Measurements from ENCODE around the gene CTNNBL1.

Gene CTNNBL1

DNA sequence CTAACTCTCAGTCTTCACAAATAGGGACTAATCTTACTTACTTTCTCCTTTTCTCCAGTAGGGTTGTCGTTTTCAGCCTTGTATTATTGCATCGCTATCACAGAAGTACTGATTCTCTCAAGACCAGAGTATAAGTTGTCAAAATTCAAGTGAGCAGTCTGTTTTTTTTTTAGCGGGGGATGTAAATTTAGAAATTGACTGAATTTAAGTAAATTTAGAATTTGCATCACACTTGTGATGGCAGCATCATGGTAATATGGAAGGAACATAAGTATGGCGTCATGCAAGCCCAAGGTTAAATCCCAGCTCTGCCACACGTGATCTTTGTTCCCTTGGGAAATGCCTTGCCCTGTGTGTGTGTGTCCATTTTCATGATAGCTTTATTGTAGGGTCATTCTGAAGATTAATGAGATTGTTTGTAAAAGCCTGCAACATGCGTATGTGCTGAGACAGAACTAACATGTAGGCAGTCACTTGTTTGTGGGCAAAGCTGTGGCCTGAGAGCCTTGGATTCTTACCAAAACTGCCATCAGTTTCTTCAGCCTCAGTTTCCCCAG, 156.3 kb downstream of the CTNNBL1 start:
- Histone ChIP-seq H3K14ac (ENCODE audit: low read length) (no peak overlapping the region), H3K23ac (ENCODE audit: low read length) (no peak overlapping the region), H2BK120ac (ENCODE audit: insufficient read depth, low read length, poor library complexity) (no peak overlapping the region), H2BK12ac (ENCODE audit: low read length) (no peak overlapping the region), H3K27ac (ENCODE audit: low read depth, low read length) (no peak overlapping the region), H3K4ac (ENCODE audit: low read depth, low read length) (no peak overlapping the region), H3K36me3 (ENCODE audit: control insufficient read depth in 1 of 2, insufficient read depth in 2 of 2, low read length in 2 of 2) (peaks cover 3 to 15% of the 10 kb centered on the region in 2 experiments), H3K4me2 (ENCODE audit: low read length) (no peak overlapping the region), H3K27me3 (ENCODE audit: insufficient read depth, low read length) (no peaks in the 10 kb centered on the region), H3K4me1 (ENCODE audit: control insufficient read depth in 1 of 2, insufficient read depth in 2 of 2, low read length in 2 of 2) (peaks cover 5 to 7% of the 10 kb centered on the region in 2 experiments), H2AFZ (ENCODE audit: insufficient read depth, low read length, poor library complexity) (no peak overlapping the region), H3K9ac (ENCODE audit: low read length) (no peak overlapping the region), H3K18ac (ENCODE audit: low read length) (no peak overlapping the region), H4K8ac (ENCODE audit: low read depth, low read length) (no peak overlapping the region), H3K9me3 (ENCODE audit: insufficient read depth, low read depth, low read length) (peaks cover 1% of the 10 kb centered on the region), H4K91ac (ENCODE audit: low read depth, low read length) (no peak overlapping the region), H2BK5ac (ENCODE audit: low read depth, low read length, poor library complexity) (no peak overlapping the region), H3K79me2 (ENCODE audit: control insufficient read depth, insufficient read depth, low read length, poor library complexity) (no peaks in the 10 kb centered on the region), H2AK5ac (ENCODE audit: low read length) (no peak overlapping the region), H4K12ac (ENCODE audit: low read depth, low read length) (no peak overlapping the region), H3K79me1 (ENCODE audit: low read length) (no peaks in the 10 kb centered on the region), H3K4me3 (ENCODE audit: low read depth, low read length) (no peak overlapping the region)
- no CpG with 5 or more reads among the region's 6 CpGs for WGBS (ENCODE audit: extremely low coverage, insufficient coverage, insufficient read length)
- no peak for DNase-seq

DNA sequence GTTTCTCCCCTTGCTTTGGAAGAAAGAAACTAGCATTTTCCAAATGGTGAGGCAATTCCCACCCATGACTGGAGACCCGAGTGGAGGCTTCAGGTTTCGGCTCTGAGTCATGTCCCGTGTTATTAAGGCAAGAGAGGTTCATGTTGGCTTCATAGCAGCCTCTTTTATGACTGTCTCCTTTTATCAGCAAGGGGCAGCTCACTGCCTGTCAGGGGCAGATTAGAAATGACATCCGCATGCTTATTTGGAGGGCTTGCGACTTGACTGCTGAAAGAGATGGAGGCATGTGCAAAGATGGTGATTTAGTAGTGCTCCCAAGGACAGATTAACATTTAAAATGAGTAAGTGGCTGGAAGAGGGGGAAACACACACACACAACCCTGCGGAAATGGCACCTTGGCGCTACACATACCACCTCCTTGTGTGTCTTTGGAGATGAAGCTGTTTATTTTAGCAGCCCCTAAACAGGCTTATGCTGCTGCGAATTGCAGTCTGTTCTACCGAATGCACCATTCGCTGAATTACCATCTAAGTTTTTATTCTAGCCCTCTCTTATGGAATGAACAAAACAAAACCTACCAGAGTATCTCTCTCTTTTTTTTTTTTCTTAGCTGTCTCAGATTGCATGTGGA, 157.0 kb downstream of the CTNNBL1 start:
- Histone ChIP-seq H2BK5ac (ENCODE audit: low read depth, low read length, poor library complexity) (no peak overlapping the region), H3K9me3 (ENCODE audit: insufficient read depth, low read depth, low read length) (peaks cover 1% of the 10 kb centered on the region), H3K14ac (ENCODE audit: low read length) (no peak overlapping the region), H2BK120ac (ENCODE audit: insufficient read depth, low read length, poor library complexity) (no peak overlapping the region), H3K79me2 (ENCODE audit: control insufficient read depth, insufficient read depth, low read length, poor library complexity) (no peaks in the 10 kb centered on the region), H3K27ac (ENCODE audit: low read depth, low read length) (no peak overlapping the region), H3K4me3 (ENCODE audit: low read depth, low read length) (no peak overlapping the region), H3K4ac (ENCODE audit: low read depth, low read length) (no peak overlapping the region), H3K27me3 (ENCODE audit: insufficient read depth, low read length) (no peaks in the 10 kb centered on the region), H3K4me1 (ENCODE audit: control insufficient read depth in 1 of 2, insufficient read depth in 2 of 2, low read length in 2 of 2) (peaks cover 5 to 7% of the 10 kb centered on the region in 2 experiments), H4K12ac (ENCODE audit: low read depth, low read length) (no peak overlapping the region), H2AK5ac (ENCODE audit: low read length) (no peak overlapping the region), H3K9ac (ENCODE audit: low read length) (no peak overlapping the region), H3K4me2 (ENCODE audit: low read length) (no peak overlapping the region), H3K79me1 (ENCODE audit: low read length) (no peaks in the 10 kb centered on the region), H3K36me3 (ENCODE audit: control insufficient read depth in 1 of 2, insufficient read depth in 2 of 2, low read length in 2 of 2) (peaks cover 5 to 14% of the 10 kb centered on the region in 2 experiments), H4K91ac (ENCODE audit: low read depth, low read length) (no peak overlapping the region), H2BK12ac (ENCODE audit: low read length) (no peak overlapping the region), H3K23ac (ENCODE audit: low read length) (no peak overlapping the region), H3K18ac (ENCODE audit: low read length) (no peak overlapping the region), H2AFZ (ENCODE audit: insufficient read depth, low read length, poor library complexity) (no peak overlapping the region), H4K8ac (ENCODE audit: low read depth, low read length) (no peak overlapping the region)
- no CpG with 5 or more reads among the region's 10 CpGs for WGBS (ENCODE audit: extremely low coverage, insufficient coverage, insufficient read length)
- DNase-seq = no peak

DNA sequence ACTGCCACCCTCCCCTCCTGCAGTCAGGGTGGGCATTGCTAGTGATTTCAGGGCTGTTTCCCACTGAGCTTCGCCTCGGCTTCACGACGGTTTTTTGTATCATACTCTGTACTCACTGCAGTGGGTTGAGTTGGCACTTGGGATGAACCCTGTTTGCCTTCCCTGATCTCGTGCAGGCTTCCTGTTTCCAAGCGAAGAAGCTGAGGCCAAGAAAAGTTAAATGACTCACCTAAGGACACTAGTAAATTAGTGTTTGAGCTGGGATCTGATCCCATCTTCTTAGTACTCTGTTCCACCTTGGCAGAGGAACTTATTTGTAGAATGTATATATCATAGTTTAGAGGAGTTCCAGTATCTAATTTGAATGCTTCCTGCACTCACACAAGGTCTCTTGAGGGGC, 158.8 kb downstream of the CTNNBL1 start:
- Histone ChIP-seq H3K4ac (ENCODE audit: low read depth, low read length) (no peak overlapping the region), H2AK5ac (ENCODE audit: low read length) (no peak overlapping the region), H3K27me3 (ENCODE audit: insufficient read depth, low read length) (no peaks in the 10 kb centered on the region), H3K79me2 (ENCODE audit: control insufficient read depth, insufficient read depth, low read length, poor library complexity) (no peaks in the 10 kb centered on the region), H3K9ac (ENCODE audit: low read length) (no peak overlapping the region), H3K4me2 (ENCODE audit: low read length) (no peak overlapping the region), H3K14ac (ENCODE audit: low read length) (no peak overlapping the region), H2BK5ac (ENCODE audit: low read depth, low read length, poor library complexity) (no peak overlapping the region), H3K27ac (ENCODE audit: low read depth, low read length) (no peak overlapping the region), H4K12ac (ENCODE audit: low read depth, low read length) (no peak overlapping the region), H2AFZ (ENCODE audit: insufficient read depth, low read length, poor library complexity) (no peak overlapping the region), H3K4me3 (ENCODE audit: low read depth, low read length) (no peak overlapping the region), H3K36me3 (ENCODE audit: control insufficient read depth in 1 of 2, insufficient read depth in 2 of 2, low read length in 2 of 2) (peaks cover 8 to 16% of the 10 kb centered on the region in 2 experiments), H2BK120ac (ENCODE audit: insufficient read depth, low read length, poor library complexity) (no peak overlapping the region), H4K91ac (ENCODE audit: low read depth, low read length) (no peak overlapping the region), H3K79me1 (ENCODE audit: low read length) (no peaks in the 10 kb centered on the region), H3K9me3 (ENCODE audit: insufficient read depth, low read depth, low read length) (peaks cover 1% of the 10 kb centered on the region), H4K8ac (ENCODE audit: low read depth, low read length) (no peak overlapping the region), H3K23ac (ENCODE audit: low read length) (no peak overlapping the region), H2BK12ac (ENCODE audit: low read length) (no peak overlapping the region), H3K4me1 (ENCODE audit: control insufficient read depth in 1 of 2, insufficient read depth in 2 of 2, low read length in 2 of 2) (peaks cover 2 to 3% of the 10 kb centered on the region in 2 experiments), H3K18ac (ENCODE audit: low read length) (no peak overlapping the region)
- WGBS (ENCODE audit: extremely low coverage, insufficient coverage, insufficient read length) = no CpG with 5 or more reads among the region's 6 CpGs
- no peak for DNase-seq

DNA sequence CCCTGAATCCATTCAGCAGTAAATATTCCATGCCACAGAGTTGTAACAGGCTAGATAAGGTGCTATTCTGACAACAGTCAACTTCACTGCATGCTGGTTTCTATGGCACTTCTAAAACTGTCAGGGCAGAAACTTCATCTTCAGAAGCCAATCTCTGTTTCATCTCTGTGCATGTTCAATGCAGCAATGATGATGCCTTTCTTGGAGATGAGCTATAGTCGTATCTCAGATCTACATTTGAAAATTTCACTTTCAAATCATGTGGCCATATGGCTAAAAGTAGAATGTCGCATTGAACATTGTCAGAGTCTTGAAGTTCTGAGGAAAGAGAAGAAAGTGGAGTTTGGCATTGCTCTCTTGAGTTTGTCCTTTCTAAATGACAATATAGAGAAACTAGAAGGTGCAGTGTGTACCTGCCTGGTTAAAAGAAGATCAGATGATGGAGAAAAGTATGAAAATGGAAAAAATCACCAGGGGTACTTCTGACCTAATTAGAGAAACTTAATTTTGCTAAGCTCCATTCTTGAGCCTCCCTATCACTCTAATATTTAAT, 160.1 kb downstream of the CTNNBL1 start:
- no peak overlapping the region for H2BK120ac ChIP-seq (ENCODE audit: insufficient read depth, low read length, poor library complexity)
- H3K9ac ChIP-seq (ENCODE audit: low read length) = no peak overlapping the region
- H3K14ac ChIP-seq (ENCODE audit: low read length) = no peak overlapping the region
- H3K23ac ChIP-seq (ENCODE audit: low read length) = no peak overlapping the region
- no peak overlapping the region for H3K4me2 ChIP-seq (ENCODE audit: low read length)
- H2BK12ac ChIP-seq (ENCODE audit: low read length) = no peak overlapping the region
- peaks cover 8 to 16% of the 10 kb centered on the region in 2 experiments for H3K36me3 ChIP-seq (ENCODE audit: control insufficient read depth in 1 of 2, insufficient read depth in 2 of 2, low read length in 2 of 2)
- H2AFZ ChIP-seq (ENCODE audit: insufficient read depth, low read length, poor library complexity) = no peak overlapping the region
- no peak overlapping the region for H4K8ac ChIP-seq (ENCODE audit: low read depth, low read length)
- DNase-seq = no peak
- no peaks in the 10 kb centered on the region for H3K79me1 ChIP-seq (ENCODE audit: low read length)
- H2BK5ac ChIP-seq (ENCODE audit: low read depth, low read length, poor library complexity) = no peak overlapping the region
- no peak overlapping the region for H3K4ac ChIP-seq (ENCODE audit: low read depth, low read length)
- WGBS (ENCODE audit: extremely low coverage, insufficient coverage, insufficient read length) = no CpG with 5 or more reads among the region's 2 CpGs
- no peak overlapping the region for H2AK5ac ChIP-seq (ENCODE audit: low read length)
- peaks cover 1% of the 10 kb centered on the region for H3K9me3 ChIP-seq (ENCODE audit: insufficient read depth, low read depth, low read length)
- H3K4me3 ChIP-seq (ENCODE audit: low read depth, low read length) = no peak overlapping the region
- no peak overlapping the region for H4K12ac ChIP-seq (ENCODE audit: low read depth, low read length)
- no peaks in the 10 kb centered on the region for H3K27me3 ChIP-seq (ENCODE audit: insufficient read depth, low read length)
- no peak overlapping the region for H3K18ac ChIP-seq (ENCODE audit: low read length)
- H3K27ac ChIP-seq (ENCODE audit: low read depth, low read length) = no peak overlapping the region
- peaks cover 2 to 3% of the 10 kb centered on the region in 2 experiments for H3K4me1 ChIP-seq (ENCODE audit: control insufficient read depth in 1 of 2, insufficient read depth in 2 of 2, low read length in 2 of 2)
- H4K91ac ChIP-seq (ENCODE audit: low read depth, low read length) = no peak overlapping the region
- H3K79me2 ChIP-seq (ENCODE audit: control insufficient read depth, insufficient read depth, low read length, poor library complexity) = no peaks in the 10 kb centered on the region
